GM20431 (cell line): ENCODE results near the gene POLR3GL.

Source experiments
- in situ Hi-C: fragments of 300-500 bp; cut with MseI, MboI; formaldehyde crosslinking; loops from one replicate; pipeline ENCODE4 v1.15.0; 2020; ENCODE audit warnings: low sequenced_read_pairs; ENCODE audit not compliant: unreplicated experiment

Gene POLR3GL

DNA sequence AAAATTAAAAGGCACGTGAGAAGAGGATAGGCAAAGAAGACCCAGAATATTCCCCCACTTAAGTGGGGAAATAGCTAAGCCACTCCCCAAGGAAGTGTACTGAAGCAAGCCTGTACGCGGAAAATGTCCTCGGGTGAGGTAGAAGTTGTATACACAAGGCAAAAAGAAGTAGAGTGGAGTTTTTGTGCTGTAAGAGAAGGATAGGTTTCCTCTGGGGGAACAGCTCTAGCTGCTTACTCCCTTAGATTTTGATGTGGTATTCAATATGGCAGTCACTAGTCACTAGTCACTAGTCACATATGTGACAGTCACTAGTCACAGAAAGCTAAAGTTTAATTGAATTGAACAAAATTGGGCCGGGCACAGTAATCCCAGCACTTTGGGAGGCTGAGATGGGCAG is 24.3 kb downstream of the POLR3GL start:
- in situ Hi-C loops, result no loop called here

DNA sequence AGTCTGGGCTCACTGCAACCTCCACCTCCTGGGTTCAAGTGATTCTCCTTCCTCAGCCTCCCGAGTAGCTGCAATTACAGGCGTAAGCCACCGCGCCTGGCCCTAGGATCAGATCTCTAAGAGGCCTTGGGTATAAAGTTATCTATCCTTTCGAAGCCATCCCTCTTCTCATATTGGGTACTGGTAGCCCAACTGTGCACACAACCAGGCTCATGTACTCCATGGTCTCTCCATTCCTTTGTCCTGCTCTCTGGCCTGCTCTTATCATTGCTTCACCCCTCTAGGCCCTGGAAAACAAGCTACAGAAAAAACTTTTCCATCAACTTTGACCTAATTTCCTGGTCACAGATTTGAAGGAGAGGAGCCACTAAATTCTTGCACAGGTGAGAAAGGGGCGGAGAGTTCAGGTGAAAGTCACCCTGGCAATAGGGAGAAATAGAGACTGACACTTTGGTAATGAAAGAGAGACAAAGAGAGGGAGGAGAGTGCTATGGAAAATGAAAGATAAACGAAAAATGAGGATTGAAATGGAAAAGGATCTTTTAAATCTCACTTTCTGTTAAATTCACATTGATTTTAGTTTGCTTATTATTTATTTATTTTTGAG is 25.9 kb downstream of the POLR3GL start:
- in situ Hi-C loops, result no loop called here

DNA sequence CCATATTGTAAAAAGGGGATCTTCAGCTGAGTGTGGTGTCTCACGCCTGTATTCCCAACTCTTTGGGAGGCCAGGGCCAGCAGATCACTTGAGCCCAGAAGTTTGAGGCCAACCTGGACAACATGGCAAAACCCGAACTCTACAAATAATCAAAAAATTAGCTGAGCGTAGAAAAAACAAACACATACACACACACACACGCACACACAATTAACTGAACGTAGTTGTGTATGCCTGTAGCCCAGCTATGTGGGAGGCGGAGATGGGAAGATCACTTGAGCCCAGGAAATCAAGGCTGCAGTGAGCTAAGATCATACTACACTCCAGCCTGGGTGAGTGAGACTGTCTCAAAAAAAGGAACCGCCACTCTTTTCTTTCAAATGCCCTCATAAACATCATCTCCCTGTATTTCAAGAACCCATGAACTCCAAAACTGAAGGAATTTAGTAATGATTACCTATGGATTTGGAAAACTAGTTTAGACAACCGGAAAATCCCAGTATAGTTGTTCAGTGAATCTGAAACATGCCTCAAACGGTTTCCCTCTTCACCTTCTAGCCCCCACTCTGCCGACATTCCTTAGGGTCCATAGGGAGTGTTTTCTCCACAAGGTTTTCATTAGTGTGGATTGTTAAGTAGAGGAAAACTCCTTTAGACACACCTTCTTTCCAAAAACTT is 27.4 kb downstream of the POLR3GL start:
- in situ Hi-C loops, result no loop called here

DNA sequence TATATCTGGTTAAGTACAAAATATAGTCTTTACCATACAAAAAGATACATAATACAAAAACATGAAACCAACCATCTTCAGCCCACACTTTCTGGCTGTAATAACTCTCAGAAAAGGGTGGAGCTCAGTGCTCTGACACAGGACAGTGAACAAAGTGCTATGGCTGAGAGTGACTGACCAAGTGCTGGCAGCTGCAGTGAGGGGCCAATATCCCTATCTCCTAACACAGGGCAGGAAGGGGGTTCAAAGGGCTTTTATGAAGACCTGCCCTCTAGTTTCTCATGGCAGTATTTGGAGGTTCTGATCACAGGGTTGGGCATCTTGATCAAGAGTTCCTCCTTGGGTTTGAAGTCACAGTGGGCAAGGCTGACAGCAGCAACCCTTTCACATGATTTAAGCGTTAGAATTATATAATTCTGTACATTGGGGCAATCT is 28.0 kb downstream of the POLR3GL start:
- in situ Hi-C loops, result no loop called here

DNA sequence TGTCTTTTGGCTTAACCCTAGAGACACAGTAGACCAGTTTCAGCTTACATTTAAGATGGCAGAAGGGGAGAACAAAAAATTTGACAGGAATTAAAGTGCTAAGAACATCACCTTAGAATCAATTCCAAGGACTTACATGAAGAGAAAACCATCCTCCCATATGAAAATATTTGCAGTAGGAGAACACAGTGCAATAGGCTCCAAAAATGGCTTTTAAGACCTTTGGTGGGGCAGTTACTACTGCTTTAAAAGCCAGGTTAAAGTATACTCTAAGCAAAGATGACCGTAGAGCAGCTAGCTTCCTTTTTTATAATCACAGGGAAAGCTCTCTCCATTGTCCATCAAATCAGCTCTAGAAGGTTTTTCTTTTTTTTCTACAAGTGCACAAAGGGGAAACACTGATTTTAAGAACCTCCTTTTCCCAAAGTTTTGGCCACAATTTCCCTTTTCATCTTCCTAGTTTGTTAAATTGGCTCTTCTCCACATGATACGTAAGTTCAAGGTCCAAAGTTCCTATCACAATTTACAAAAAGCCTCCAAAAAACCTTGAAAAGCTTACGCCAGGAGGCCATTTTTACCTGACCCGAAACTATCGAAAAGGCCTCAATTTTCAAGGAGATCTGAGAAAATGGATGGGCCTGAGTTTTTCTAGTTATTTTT is 28.6 kb downstream of the POLR3GL start:
- in situ Hi-C loops, result no loop called here

DNA sequence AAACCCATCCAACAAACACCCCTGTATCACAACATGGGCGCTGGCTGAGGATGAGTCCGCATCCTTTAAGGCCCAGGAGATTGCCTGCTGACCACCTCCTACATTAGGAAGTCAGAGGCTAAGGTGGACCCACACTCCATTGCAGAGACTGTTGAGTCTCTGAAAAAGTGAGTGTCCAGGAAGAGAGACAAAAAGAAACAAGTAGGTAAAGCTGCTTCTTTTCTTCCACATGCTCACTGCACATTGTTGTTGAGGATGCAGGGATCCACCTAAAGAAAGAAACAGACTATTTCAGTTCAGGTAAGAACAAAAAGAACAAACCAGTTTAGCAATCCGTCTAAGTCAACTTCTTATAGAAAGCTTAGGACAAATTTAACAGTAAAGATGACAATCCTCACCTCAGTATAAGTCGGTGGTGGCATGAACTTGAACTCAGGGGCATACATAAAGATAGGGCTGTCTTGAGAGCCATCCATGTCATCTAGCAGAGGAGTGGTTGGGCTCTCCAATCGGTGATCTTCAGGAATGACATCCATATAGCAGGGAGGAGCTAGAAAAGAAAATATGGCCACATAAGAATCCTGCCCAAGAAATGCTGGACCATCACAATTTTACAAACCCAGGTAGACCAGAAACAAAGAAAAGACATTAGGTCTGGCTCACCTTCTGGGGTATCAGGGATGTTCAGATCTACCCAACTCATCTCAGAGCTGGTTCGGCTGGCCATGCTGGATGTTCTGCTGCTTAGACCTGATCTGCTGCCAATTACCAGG is 29.3 kb downstream of the POLR3GL start:
- in situ Hi-C loops, result no loop called here

DNA sequence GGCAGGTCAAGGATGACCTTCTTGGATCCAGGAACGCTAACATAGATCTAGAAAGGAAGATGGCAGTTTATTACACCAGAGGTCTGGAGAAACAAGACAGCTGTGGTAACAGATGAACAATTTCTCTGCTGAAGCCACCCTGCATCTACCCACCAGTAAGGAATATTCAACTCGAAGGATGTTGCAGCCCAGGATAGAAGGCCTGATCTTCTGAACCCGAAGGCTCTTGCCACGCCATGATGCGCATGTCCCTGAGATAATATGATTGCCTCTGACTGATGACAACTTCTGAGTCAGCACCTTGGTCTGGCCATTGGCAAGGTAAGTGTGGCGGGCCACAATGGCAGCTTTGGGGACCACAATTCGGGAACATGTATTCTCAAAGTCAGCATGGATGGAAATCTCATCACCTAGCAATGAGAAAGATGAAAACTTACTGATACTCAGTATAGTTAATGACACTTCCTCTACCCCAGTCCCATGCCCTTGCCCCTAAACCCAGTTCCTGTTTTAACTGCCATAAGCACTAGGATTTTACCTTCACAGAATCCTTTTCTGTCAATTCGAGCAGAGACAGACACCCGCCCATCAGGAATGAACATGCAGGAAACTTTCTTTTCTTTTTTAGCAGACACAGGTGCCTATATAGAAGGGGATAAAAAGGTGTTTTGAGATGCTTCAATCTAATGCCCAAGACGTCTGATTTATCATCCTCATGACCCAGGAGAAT is 30.1 kb downstream of the POLR3GL start:
- in situ Hi-C loops, result no loop called here

DNA sequence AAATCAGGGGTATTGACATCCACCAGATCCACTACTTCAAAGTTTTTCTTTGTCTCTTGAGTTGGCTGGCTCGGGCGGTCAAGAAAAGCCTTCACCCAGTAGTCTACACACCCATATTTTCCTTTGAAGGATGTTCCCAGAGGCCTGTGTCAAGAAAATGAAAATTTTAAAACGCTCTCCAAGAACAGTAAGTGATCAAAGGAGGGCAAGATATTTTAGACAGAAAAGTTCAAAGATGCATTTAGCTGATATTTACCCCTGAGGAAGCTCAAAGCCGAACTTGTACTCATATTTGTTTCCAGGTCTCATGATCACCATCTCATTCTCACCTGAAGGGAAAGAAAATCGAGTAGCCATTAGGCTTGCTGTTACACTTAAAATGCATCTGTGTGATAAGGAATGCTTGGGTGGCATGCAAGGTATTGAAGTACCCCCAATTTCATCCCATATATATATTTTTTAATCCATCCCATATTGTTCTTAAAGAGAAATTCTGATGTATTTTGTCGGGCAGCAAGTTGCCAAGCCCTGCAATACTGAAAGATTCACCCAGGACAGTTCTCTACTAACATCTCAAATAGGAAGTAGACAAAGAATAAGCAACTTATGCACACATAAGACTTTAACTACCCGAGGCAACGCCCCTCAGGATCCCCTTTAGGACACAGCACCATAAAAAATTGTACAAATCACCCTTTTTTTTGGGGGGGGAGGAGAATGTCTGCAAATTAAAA is 30.8 kb downstream of the POLR3GL start:
- in situ Hi-C loops, result no loop called here

DNA sequence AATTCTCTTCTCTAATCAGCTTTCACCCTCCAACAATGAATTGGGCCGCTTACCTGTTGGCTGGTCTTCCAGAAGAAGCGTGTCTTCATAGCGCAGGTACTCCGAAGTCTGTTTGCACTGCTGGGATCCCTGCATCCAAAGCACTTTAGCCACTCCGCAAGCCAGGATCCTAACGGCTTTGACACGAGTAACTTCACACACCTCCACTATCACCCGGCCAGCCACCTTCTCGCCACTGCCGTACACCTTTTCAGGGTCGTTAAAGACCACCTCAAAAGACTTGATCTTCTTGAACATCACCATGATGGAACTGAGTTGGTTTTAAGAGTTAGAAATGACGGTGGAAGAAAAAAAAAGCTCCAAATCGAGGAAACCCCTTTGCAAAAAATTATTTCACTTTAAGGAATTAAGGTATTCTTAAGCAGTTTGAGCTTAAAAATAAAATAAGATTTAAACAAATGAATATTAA is 31.5 kb downstream of the POLR3GL start:
- in situ Hi-C loops, result no loop called here

DNA sequence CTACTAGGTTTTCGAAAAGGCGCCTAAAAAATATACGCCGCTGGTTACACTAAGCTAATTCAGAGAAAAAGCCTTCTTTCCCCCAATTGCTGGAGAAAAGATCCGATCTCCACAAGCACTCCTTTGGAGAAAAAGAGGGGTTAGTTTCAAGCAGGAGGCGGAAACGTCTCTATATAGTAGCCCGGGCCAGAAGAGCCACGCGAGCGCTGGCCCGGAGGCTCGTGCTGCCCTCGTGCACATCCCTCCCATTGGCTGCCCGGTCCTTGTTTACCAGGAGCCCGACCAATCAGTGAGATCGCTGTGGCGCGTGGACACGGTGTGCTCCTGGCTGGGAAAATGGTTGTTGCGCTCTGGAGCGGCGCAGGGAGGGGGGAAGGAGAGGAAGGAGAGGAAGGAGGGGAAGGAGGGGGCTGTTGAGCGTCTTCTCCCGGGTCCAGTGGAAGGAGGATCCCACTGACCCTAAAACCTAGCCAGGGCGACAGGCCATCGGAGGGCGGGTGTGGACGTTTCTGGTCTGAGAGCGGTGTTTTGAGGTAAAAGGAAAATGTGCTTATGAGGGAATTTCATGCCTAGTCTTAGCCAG is 32.0 kb downstream of the POLR3GL start, which contains the start of gene TXNIP:
TXNIP (minus strand) TSS at position 147 of the 583 bp plus-strand sequence. CDS start 313 bp downstream, outside the sequence.
- in situ Hi-C loops, result no loop called here

DNA sequence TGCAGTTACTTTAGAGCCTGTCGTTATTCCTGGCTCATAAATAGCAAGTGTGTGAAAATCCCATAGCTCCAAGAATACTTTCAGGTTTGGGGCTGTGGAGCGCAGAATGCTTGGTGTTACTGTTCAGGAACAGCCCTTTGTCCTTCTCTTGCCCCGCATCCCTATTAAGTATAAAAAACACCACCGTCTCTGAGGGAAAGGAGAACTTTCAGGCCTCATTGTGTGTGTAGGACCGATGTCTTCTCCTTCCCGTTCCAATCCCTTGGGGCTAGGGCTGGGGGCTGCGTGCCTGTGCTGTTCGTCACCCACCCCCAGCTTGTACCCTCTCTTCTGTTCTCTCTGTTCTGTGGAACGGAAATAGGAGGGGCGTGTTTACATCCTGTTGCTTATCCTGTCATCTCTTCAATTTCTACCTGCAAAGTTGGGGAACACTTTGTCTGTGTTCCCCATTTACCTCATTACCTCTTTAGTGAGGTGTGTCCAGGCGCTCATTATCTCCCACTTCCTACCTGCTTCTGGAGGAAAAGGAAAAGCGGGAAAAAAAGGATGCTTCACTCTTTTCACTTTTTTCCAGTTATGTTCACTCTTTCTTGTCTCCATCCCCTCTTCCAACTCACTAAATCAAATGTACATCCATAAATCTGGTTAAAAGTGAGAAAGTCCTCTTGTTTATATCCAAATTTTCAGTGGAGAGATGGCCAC is 32.7 kb downstream of the POLR3GL start:
- in situ Hi-C loops, result no loop called here

DNA sequence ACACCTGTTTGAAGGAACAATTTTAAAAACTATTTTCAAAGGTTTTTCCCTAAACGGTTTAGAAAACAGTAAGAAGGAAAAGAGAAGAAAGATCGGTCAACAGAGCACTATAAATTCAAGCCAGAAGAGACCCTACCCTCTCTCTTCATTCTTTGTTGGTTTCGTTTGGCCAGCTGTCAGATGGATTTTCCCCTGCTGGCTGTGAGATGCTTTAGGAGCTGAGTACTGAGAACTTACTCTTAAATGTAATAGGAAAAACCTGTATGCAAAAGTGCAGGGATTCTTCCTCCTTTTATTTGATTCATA is 33.2 kb downstream of the POLR3GL start:
- in situ Hi-C loops, result no loop called here

DNA sequence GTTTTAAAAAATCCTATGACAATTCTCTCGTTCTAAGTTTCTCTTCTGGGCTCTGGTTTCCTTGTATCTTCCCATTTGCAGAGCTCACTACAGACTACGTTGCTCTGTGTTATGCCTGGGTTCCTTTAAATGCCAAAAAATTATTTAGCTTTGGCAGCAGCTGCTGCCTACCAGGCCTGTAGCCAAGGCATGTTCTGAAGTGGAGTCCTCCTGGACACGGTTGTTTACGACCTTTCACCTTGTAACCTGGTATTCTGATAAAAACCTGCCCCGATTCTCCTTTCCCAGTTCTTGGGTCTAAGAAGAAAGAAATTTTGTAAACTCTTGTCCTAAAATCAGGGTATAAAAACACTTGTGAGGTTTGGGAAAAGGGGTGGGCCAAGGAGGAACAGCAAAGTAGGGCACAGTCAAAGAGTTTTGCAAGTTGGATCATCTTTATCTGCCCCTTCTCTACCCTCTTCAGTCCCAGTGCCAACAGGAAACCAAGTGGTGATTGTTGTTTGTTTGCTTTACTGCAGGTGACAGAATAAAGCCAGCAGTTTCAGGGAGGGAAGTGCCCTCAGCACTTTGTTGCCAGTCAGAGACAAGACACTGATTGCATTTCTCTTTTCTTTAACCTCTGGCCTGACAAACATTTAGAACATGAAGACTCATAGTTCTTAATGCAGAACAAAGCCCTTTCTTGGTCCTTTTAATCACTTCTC is 35.0 kb downstream of the POLR3GL start:
- in situ Hi-C loops, result no loop called here

DNA sequence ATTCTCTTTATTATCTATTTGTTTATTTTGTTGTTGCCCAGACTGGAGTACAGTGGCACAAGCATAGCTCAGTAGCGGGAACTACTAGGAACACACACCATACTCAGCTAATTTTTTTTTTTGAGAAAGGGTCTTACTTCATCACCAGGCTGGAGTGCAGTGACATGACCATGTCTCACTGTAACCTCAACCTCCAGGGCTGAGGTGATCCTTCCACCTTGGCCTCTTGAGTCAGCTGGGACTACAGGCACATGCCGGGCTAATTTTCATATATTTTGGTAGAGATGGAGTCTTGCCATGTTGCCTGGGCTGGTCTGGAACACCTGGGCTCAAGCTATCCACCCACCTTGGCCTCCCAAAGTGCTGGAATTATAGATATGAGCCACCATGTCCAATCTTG is 37.2 kb downstream of the POLR3GL start:
- in situ Hi-C loops, result no loop called here

DNA sequence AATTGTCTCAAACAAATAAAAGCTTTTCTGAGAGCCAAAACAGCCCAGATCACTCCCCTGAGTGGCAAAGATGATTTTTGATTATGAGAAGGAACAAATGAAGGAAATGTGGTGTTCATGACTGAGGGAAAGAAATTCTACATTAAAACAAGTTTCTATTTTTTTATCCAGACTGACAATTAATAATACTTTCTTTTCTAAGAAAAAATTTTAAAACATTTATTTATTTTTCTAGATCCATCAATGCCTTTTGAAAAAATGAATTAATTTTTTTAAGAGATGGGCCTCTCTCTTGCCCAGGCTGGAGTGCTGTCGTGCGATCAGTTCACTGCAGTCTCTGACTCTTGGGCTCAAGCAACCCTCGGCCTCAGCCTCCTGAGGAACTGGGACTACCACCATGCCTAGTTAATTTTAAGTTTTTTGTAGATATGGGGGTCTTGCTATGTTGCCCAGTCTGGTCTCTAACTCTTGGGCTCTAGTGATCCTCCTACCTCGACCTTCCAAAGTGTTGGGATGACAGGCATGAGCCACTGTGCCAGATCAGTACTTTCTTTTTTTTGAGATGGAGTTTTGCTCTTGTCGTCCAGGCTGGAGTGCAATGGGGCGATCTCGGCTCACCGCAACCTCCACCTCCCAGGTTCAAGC is 43.1 kb downstream of the POLR3GL start:
- in situ Hi-C loops, result no loop called here

DNA sequence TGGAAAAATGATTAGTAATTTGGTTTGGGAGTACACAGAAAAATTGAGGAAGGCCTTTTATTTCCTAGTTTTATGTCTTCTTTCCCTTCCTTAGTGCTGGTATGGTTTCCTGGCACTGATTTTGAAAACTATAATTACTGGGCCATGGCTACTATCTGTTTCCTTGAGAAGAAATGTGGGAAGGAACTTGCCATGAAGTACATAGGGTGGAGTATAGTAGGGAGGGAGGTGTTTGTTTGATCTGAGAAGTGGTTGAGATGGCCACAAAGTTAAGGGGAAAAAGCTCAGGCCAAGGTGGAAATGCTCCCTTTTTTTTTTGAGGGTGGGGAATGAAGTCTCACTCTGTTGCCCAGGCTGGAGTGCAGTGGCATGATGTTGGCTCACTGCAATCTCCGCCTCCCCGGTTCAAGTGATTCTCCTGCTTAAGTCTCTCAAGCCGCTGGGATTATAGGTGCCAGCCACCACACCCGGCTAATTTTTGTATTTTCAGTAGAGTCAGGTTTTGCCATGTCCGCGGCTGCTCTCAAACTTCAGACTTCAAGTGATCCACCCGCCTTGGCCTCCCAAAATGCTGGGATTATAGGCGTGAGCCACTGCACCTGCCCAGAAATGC is 45.7 kb downstream of the POLR3GL start:
- in situ Hi-C loops, result loop anchor here (10.0 kb wide), 2 partner anchors 115 to 155 kb away; partner anchors contain the start of gene PIAS3
